ENCODE results near the gene PLAGL1. TPM values are rescaled to one million over a fixed set of nuclear protein-coding genes. Genes with fewer than 3 reads are reported as not detected.

Gene PLAGL1
- total and polyA plus RNA-seq, 2 of the 13 experiments (the other 11 are each of a cell fraction or from before 2014, with no cell fraction given), result 0.60 to 2.3 TPM

DNA sequence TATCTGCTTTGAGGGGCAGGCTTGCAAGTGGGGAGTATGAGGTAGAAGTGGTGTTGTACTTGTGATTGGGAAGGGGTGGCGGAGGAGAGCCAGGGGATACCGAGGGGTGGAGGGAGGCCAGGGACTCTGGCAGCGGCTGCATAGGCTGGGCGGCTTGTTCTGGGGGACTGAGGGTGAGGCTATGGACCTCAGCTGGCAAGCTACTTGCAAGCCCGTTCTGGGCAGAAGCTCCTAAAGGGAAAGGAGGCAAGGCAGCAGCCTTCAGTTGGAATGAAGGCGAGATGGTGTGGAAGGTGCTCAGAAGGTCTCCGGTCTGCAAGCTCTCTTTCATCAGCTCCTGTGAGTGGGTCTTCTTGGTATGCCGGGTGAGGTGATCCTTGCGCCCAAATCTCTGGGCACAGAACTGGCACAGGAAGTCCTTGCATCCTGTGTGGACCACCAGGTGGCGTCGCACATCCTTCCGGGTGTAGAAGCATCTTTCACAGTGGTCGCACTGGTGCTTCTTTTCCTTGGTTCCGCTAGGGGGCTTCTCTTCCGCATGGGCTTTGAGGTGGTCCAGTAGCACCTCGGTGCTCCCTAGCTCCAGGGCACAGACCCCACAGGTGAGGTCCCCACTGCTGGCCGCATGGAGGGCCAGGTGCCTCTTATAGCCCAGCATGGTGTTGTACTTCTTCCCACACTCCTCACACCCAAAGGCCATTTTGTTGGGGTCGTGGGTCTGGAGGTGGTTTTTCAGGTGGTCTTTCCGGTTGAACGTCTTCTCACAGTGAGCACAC is 66.0 kb downstream of the PLAGL1 start (continued):
- TF ChIP-seq, protein P1, sequence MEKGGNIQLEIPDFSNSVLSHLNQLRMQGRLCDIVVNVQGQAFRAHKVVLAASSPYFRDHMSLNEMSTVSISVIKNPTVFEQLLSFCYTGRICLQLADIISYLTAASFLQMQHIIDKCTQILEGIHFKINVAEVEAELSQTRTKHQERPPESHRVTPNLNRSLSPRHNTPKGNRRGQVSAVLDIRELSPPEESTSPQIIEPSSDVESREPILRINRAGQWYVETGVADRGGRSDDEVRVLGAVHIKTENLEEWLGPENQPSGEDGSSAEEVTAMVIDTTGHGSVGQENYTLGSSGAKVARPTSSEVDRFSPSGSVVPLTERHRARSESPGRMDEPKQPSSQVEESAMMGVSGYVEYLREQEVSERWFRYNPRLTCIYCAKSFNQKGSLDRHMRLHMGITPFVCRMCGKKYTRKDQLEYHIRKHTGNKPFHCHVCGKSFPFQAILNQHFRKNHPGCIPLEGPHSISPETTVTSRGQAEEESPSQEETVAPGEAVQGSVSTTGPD (CRISPR knock-in tag; IDR thresholded peaks at IDR 0.05), result no peak
- TF ChIP-seq HNF4G (IDR thresholded peaks at IDR 0.05; ENCODE audit: borderline replicate concordance, low read depth, low read length), result no peak
- no peak for TF ChIP-seq HNF4G (CRISPR knock-in tag; IDR thresholded peaks at IDR 0.05; ENCODE audit: borderline replicate concordance, low read depth)
- no peak for TF ChIP-seq KAT8 (CRISPR knock-in tag; IDR thresholded peaks at IDR 0.05)
- no peak for TF ChIP-seq ZFYVE20 (CRISPR knock-in tag; IDR thresholded peaks at IDR 0.05; ENCODE audit: borderline replicate concordance, low read depth)
- TF ChIP-seq KLF16 (CRISPR knock-in tag; IDR thresholded peaks at IDR 0.05), result 0 out of 4 replicates have a peak, but pooled peaks of 1 of the 2 experiments have one; percentile 27
- no peak for TF ChIP-seq ZNF652 (CRISPR knock-in tag; IDR thresholded peaks at IDR 0.05; ENCODE audit: borderline replicate concordance, low read depth)
- 0 out of 2 replicates have a peak, but pooled peaks have one; percentile 27 for TF ChIP-seq RXRA (CRISPR knock-in tag; IDR thresholded peaks at IDR 0.05)
- TF ChIP-seq EED (CRISPR knock-in tag; IDR thresholded peaks at IDR 0.05), result 0 out of 2 replicates have a peak, but pooled peaks have one; percentile 17
- peak; percentile 94 for TF ChIP-seq ZBTB7B (CRISPR knock-in tag; IDR thresholded peaks at IDR 0.05)
- TF ChIP-seq, protein P2, sequence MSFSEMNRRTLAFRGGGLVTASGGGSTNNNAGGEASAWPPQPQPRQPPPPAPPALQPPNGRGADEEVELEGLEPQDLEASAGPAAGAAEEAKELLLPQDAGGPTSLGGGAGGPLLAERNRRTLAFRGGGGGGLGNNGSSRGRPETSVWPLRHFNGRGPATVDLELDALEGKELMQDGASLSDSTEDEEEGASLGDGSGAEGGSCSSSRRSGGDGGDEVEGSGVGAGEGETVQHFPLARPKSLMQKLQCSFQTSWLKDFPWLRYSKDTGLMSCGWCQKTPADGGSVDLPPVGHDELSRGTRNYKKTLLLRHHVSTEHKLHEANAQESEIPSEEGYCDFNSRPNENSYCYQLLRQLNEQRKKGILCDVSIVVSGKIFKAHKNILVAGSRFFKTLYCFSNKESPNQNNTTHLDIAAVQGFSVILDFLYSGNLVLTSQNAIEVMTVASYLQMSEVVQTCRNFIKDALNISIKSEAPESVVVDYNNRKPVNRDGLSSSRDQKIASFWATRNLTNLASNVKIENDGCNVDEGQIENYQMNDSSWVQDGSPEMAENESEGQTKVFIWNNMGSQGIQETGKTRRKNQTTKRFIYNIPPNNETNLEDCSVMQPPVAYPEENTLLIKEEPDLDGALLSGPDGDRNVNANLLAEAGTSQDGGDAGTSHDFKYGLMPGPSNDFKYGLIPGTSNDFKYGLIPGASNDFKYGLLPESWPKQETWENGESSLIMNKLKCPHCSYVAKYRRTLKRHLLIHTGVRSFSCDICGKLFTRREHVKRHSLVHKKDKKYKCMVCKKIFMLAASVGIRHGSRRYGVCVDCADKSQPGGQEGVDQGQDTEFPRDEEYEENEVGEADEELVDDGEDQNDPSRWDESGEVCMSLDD (CRISPR knock-in tag; IDR thresholded peaks at IDR 0.05; ENCODE audit: borderline replicate concordance), result no peak
- 0 out of 2 replicates have a peak, but pooled peaks have one; percentile 32 for TF ChIP-seq SMAD3 (CRISPR knock-in tag; IDR thresholded peaks at IDR 0.05)
- TF ChIP-seq ESRRA (CRISPR knock-in tag; IDR thresholded peaks at IDR 0.05; ENCODE audit: low read depth), result no peak
- no peak for TF ChIP-seq ZNF484 (CRISPR knock-in tag; IDR thresholded peaks at IDR 0.05; ENCODE audit: borderline replicate concordance, low read depth)
- TF ChIP-seq ZNF264 (CRISPR knock-in tag; IDR thresholded peaks at IDR 0.05), result no peak
- TF ChIP-seq, protein P3, sequence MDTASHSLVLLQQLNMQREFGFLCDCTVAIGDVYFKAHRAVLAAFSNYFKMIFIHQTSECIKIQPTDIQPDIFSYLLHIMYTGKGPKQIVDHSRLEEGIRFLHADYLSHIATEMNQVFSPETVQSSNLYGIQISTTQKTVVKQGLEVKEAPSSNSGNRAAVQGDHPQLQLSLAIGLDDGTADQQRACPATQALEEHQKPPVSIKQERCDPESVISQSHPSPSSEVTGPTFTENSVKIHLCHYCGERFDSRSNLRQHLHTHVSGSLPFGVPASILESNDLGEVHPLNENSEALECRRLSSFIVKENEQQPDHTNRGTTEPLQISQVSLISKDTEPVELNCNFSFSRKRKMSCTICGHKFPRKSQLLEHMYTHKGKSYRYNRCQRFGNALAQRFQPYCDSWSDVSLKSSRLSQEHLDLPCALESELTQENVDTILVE (CRISPR knock-in tag; IDR thresholded peaks at IDR 0.05), result 0 out of 2 replicates have a peak, but pooled peaks have one; percentile 36
- TF ChIP-seq, protein P4, sequence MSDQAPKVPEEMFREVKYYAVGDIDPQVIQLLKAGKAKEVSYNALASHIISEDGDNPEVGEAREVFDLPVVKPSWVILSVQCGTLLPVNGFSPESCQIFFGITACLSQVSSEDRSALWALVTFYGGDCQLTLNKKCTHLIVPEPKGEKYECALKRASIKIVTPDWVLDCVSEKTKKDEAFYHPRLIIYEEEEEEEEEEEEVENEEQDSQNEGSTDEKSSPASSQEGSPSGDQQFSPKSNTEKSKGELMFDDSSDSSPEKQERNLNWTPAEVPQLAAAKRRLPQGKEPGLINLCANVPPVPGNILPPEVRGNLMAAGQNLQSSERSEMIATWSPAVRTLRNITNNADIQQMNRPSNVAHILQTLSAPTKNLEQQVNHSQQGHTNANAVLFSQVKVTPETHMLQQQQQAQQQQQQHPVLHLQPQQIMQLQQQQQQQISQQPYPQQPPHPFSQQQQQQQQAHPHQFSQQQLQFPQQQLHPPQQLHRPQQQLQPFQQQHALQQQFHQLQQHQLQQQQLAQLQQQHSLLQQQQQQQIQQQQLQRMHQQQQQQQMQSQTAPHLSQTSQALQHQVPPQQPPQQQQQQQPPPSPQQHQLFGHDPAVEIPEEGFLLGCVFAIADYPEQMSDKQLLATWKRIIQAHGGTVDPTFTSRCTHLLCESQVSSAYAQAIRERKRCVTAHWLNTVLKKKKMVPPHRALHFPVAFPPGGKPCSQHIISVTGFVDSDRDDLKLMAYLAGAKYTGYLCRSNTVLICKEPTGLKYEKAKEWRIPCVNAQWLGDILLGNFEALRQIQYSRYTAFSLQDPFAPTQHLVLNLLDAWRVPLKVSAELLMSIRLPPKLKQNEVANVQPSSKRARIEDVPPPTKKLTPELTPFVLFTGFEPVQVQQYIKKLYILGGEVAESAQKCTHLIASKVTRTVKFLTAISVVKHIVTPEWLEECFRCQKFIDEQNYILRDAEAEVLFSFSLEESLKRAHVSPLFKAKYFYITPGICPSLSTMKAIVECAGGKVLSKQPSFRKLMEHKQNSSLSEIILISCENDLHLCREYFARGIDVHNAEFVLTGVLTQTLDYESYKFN (CRISPR knock-in tag; conservative IDR thresholded peaks at IDR 0.05), result no peak
- TF ChIP-seq ZNF816 (CRISPR knock-in tag; IDR thresholded peaks at IDR 0.05; ENCODE audit: borderline replicate concordance), result no peak
- TF ChIP-seq TBP (CRISPR knock-in tag; IDR thresholded peaks at IDR 0.05), result no peak
